HG03139 (cell line): ENCODE data around the gene FAM174C.

Source experiments
- ATAC-seq: cut with Tn5 transposase; IDR thresholded peaks from one replicate; pipeline ENCODE4 v1.9.1; 2021; ENCODE audit not compliant: unreplicated experiment

The FAM174C gene

DNA sequence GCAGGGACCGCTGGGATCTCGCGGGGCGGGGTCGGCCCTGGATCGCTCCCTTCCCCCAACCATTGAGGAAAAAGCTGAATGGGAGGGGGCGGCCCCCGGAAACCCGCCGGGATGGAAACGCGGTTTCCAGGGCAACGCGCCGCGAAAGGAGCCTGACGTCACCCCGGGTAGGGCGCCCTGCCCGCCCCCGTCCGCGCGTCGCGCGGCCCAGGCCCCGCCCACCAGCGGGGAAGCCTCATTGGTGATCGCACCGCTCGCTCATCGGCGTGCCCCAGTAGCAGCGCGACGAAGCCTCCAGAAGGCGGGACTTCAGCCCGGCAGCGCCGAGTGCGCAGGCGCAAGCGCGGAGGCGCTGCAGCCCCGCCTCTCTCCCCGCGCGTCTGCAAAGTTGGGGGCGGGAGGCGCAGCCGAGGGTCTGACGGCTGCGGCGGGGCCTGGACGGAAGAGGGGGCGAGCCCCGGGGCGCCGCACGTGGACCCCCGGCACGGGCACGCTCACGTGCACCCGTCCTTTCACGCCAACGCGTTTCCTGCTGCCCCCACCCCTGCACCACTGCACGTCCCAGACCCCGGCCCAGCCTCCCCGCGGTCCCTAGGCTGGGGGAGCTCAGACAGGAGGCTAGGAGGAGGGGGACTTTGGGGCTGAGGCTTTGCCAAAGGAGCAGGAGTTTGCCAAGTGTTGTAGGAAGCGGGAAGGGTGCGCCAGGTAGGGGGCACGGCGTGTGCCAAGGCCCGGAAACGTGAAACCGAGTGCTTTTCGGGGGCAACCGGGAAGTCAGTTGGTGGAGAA is 14.4 kb upstream of the FAM174C start:
- ATAC-seq: peak; percentile 47

DNA sequence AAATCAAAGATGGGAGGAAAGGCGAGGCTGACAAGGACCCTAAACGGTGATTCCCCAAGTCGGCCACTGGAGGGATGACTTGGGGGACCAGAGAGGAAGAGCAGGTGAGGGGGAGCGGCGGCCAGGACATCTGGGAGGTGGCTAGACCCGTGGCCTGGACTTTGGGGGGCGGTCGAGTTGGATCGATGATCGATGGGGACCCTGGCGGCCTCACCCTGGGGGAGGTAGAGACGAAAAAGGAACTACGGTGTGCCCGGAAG is 13.9 kb upstream of the FAM174C start:
- no peak for ATAC-seq

DNA sequence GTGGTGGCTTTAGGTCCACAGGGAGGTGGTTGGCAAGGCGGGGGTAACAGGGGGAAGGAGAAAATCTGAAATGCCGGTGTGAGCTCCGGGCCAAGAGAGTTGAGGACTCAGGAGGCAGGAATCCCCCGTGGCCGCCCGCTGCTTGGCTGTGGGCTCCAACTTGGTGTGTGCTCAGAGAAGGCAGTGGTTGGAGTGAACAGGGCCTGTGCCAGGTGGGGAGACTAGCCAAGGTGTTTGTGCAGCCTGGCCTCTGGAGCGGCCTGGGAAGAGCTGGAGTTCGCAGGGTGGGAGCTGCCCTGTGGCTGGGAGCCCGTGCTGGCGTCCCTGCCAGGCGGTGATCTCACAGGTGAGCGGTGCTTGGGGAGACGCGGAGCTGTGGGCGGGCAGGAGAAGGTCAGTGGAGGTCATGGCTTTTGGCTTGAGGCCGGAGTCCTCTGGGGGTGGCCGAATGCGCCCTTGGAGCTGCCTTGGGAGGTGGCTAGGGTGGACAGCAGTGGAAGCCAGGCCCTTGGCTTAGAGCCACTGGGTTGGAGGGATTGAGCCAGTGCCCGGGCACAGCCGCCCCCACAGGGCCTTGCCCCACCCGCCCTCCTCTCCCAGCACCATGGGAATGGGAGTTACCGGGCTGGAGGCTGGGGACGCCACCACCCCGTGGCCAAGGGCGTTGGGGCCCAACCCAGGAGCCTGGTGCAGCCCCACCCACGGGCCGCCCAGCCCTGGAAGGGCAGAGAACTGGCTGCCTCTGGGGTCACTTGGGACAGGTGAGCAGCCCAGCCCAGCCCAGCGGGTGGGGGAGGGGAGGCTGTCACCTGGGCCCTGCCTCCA is 13.3 kb upstream of the FAM174C start:
- ATAC-seq: no peak

DNA sequence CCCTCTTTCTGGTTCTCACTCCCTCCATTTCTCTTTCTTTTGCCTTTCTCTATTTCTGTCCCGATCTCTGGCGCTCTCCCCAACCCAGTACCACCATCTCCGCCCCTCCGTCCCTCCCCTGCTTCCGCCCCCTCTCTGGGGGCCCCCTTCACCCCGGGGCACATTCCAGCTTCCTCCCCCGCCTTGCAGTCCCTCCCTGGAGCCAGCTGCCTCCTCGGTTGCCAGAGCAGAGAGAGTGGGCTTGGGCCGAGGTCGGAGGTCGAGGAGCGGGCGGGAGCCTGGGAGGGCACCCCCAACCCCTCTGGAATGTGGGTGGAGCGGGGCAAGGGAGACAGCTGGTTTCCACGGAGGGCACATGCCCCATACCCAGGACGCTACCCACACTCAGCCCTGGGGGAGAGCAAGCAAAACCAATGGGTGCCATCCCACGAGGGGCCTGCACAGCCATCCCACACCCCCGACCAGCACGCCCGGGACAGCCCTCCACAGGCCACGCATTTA is 12.7 kb upstream of the FAM174C start:
- no peak for ATAC-seq

DNA sequence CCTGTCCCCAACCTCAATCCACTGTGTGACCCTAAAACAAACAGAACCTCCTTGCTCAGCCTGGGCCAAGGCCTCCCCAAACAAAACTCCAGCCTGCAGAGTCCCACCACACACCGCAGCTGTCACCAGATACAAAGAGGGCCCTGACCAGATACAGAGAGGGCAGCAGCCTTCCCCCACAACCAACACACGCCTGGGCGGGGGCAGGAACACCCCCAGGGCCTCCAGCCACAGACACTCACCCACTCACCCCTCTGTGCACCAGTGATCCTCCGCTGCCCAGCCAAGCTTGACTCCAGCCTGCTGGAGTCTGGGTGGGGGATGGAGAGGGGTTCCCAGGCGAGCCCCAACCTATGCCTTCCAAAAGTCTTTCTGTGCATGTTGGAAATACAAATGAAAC is 12.1 kb upstream of the FAM174C start:
- no peak for ATAC-seq

DNA sequence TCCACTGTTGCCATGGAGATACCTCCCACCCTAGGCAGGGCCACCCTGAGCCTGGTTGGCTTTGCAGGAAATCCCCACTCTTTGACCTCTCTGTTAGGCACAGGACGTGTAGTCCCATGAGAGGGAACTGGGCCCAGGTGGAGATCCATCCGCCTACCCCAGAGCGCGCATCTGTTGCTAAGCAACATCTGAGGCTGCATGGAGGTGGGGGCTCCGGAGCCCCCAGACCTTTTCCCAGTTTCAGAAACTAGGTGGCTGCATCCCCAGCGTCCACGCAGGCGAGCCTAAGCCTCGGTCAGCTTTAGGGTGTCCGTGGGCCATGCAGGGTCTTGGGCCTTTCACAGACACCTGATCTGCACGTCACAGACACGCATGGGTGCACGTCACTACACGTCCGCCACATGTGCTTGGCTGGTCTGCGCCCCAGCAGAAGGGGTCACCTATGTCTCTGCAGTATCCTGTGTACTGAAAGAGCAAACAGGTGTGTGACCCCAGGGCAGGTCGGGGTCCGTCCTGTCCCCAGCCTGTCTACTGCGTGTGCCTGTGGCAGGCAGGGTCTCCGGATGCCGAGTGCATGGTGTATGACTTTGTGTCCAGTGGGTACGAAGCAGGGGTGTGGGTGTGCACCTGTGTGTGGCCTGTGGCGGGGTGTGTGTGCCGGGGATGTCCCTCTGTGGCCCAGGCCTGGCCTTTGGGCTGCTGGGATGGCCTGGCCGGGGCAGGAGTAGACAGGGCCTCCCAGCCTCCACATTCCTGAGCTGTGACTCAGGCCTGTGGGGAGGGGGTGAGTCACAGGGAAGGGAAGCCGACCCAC is 10.3 kb upstream of the FAM174C start:
- ATAC-seq: no peak

DNA sequence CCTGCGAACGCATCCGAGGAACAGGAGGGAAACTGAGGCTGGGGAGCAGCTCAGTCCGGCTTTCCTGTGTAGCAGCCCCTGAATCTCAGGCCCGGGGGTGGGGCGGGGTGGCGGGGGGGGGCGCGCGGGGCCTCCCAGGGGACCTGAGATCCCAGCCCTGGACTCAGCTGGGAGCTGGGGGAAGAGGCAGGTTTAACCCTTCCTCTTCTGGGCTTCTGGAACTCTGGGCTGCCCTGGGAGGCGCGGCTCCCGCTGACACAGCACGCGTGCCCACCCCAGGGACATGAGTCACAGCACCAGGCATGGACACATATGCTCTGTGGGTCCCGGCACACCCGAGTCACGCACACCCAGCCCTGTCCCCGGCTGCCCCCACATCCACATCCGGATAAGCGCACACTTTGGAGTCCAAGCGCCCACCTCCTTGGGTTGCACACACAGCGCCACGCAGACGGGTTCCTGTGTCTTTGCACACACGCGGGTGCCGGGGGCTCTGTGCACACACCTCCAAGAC is 9.7 kb upstream of the FAM174C start:
- ATAC-seq: no peak

DNA sequence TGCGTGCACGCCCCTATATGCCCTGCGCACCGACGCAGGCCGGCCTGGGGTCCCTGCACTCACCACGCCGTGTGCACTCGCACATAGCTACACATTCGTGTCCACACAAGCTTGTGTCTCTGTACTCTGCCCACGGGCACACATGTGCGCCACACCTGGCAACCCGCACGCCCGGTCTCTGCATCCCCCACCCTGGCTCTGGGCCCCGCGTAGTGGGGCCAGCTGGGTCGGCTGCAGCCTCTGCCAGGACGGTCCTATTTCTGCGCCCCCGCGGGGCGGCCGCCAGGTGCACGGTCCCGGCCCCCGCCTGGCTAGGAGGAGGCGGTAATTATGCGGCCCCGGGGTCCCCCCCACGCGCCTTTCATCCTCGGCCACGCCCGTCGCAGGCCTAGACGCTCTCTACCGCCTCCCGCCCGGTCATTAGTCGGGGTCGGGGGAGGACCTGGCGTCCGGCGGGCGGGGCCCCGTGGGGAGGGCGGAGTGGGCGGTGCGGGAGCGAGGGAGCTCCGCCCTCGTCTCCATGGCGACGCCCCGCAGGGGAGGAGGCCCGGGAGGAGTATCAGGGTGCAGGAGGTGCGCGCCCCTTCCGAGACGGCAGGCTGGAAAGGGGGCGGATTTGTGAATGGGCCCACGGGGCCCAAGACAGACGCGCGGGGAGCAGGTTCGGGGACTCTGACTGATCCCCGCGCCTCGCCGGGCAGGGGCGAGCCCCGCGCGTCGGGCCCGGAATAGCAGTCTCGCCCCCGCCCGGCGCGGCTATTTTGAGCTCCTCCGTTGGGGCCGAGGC is 9.0 kb upstream of the FAM174C start:
- ATAC-seq: peak; percentile 23

DNA sequence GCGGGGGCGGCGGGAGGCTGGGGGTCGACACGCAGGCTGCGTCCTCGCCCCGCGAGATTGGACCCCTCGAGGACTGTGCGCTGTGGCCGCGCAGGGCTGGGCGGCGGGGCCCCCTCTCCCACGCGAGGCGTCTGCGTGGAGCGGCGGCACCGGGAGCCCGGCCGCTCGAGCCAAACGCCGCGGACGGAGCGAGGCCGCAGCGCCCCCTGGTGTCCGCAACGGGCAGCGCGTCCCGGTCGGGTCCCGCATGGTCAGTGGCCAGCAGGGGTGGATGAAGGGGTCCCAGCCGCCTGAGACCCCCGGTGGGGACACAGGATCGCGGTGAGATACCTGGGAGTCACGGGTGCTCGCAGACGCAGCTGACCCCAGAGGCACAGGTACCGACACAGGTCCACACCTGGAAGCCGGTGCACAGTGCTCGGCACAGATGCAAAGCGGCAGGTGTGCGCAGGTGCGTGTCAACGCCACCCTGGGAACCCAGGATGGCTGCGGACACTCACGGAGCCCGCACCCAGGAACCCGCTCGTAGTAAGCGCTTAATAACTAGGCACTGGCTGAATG is 8.3 kb upstream of the FAM174C start:
- no peak for ATAC-seq

DNA sequence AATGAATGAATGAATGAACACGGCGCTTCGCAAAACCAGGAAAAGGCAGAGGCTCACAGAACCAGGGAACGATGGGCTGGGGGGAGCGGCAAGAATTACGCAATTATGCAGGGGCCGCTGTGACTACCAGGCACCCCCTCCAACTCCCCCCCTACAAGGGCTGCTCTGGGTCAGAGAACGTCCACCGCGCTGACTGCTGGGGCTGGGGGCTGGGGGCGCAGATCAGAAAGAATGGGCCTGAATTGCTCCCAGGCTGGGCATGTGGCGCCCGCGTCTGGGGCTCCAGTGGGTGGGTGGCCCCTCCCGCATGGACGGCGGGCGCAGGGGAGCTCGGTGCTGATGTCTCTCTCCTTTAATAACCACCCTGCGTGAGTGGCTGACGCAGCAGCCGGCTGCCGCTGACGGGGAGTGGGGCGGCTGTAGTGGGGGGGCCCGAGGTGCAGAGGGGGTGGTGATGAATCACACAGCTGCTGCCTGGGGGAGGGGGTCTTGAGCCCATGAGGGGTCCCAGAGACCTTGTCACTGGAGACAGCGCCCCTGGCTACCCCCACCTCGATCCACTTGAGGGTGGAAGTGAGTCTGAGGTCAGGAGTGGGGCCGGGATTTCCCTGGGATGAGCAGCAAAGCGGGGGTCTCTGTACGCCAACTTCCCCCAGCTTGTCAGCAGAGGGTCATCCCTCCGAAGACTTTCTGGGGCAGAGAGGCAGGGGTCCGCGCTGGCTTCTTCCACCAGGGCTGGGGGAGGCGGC is 7.7 kb upstream of the FAM174C start:
- ATAC-seq: no peak

DNA sequence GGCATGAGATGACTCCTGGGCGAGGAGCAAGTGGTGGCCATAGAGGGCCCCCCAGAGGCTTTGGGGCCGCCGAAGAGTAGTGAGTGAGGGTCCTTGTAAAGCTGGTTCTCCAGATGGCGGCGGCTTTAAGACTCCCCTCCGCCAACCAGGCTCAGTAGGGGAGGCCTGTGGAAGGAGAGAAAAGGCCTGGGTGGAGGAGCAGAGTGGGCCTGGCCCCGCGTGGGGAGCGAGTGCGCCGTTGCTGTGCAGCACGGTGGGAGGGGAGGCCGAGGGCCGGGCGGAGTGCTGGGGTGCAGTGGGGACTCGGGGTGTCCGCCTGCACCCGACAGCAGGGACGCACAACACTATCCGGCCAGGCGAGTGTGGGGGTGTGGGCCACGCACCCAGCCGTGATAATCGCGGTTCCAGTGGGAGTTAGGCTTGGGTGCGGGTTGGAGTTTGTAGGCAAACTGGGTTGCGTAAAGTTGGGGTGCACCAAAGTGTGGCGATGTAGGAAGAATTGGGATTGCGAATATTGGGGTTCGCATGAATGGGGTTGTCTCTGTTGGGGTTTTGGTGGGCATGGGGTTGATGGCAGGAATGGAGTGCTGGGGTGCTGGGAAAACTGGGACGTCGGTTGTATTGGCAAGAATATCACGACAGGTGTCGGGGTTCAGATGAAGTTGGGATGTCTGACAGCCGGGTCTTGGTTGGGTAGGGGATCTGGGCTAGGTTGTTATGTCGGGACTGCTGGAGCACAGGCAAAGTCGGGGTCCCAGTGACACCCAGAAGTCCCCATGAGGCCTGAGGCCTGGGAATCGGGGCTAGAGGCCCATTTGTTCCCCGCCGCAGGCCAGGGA is 6.9 kb upstream of the FAM174C start:
- no peak for ATAC-seq

DNA sequence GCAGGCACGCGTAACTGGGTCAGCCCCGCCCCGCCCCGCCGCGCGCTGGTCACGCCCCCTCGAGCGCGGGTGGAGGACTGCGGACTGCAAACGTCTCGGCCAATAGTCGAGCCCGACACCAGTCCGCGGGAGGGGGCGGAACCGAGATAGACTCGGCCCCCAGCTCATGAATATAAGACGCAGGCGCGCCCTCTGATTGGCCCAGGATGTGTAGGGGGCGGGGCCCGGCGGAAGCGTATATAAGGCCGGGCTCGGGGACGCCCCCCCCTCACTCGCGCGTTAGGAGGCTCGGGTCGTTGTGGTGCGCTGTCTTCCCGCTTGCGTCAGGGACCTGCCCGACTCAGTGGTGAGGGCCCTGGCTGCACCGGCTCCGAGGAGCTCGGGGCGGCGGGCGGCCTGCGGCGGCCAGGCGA is 6.3 kb upstream of the FAM174C start, which contains the start of gene CIRBP:
TSS of gene CIRBP (plus strand) at position 268 of the 413 bp plus-strand sequence. CDS start 1,602 bp downstream, outside the sequence.
- ATAC-seq: peak; percentile 50

DNA sequence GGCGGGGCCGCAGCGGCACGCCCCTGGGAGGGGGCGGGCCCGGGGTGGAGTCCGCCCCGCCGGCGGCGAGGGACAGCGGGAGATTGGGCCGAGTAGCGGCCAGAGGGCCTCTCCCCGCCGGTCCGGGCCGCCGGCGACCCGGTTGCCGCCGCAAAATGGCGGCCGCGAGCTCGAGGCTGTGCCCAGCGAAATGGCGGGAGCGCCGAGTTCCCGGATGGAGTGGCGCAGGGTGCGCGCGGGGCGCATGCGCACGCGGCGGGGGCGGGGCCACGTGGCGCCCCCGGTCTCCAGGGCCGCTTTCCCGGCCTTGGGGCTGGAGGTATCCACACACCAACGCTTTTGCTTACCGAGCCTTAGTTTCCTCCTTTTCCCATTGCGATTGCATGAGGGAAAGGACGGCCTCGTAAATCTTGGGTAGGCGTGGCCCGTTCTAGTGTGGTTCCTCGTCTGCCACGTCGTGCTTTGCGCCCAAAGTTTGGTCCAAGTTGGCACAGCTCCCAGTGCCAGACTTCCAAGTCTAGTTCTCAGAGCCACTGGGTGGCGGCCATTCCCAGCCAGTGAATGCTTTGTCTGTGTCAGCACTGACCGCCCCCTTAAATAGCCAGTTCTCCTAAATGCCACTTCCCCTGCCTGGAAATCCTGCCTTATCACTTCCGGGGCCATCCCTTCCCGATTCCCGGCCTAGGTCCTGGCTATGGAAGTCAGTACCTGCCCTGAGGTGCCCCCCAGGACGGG is 5.7 kb upstream of the FAM174C start:
- peak; percentile 17 for ATAC-seq

DNA sequence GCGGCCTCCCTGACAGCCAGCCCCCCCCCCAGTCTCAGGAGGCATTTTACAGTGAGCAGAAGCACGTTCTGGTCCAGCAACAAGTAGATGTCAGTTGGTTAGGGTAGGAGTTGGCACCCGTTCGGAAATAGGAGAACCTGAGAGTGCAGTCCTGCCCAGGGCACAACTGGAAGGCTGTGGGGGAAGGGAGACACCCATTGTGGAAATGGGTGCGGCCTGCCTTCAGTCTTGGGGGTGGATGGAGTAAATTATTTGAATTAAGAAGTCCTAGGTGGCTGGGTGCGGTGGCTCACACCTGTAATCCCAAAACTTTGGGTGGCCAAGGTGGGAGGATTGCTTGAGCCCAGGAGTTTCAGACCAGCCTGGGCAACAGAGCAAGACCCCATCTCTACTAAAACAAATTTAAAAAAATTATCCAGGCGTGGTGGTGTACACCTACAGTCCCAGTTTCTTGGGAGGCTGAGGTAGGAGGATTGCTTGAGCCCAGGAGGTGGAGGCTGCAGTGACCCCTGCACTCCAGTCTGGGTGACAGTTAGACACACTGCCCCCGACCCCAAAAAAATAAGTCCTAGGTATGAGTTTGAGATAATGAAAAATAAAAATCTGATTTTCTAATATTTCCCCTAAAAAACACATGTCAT is 5.0 kb upstream of the FAM174C start:
- no peak for ATAC-seq

DNA sequence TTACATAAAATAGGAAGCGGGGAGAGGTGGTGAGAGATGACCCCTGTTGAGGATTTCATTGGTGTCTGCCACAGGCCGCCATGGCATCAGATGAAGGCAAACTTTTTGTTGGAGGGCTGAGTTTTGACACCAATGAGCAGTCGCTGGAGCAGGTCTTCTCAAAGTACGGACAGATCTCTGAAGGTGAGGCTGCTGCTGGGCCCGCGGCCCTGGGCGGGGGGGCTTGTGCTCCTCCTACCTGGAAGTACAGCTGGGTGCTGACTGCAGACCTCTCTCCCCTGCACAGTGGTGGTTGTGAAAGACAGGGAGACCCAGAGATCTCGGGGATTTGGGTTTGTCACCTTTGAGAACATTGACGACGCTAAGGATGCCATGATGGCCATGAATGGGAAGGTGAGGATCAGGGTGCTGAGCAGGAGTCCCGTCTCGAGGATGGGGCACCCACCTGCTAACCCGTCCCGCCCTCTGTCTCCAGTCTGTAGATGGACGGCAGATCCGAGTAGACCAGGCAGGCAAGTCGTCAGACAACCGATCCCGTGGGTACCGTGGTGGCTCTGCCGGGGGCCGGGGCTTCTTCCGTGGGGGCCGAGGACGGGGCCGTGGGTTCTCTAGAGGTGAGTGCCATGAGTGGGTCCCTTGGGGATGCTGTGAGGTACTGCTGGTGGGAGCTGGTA is 4.3 kb upstream of the FAM174C start:
- ATAC-seq: no peak

DNA sequence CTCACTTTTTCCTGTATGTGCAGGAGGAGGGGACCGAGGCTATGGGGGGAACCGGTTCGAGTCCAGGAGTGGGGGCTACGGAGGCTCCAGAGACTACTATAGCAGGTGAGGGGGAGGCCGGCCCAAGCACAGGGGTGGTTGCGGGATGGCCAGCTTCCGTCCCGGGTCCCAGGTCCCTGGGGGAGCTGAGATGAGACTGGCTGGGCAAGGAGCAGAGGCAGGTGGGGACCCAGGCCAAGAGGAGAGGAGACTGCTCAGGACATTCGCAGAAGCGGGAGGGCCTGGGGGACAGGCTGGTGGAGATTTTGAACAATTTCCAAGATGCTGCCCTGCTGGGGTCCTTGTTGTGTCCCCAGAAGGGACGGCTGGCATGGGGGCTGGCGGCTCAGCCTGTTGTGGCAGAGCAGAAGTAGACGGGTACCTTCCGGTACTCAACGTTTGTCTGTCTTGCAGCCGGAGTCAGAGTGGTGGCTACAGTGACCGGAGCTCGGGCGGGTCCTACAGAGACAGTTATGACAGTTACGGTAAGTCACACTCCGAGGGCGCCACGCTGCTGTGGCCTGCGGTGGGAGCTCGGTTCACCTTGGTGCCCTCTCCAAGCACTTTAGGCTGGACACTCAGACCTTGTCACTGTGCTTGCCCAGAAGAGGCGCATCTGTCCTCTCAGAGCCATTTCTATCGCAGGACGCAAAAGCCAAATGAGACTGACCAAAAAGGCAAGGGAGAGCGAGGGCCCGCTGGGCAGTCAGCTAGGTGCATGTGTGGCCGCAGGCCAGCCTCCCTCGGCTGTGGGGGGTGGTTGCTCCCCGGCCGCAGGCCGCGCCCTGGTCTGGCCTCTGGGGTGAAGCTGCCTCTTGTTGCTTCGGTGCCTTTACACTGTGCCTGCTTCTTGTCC is 3.6 kb upstream of the FAM174C start:
- no peak for ATAC-seq
